Thoracic aorta (tissue), 2 donors: ENCODE measurements around the gene SLC35F3. TPM values are rescaled to one million over a fixed set of nuclear protein-coding genes. Genes with fewer than 3 reads are reported as not detected.

Experiments
- ATAC-seq: fragments of 150-250 bp; one replicate; pipeline ENCODE4 v1.8.0; 2017; ENCODE audit warnings: low read depth; ENCODE audit not compliant: insufficient number of reproducible peaks, low FRiP score
- DNase-seq: peaks from one replicate; pipeline ENCODE4 v3.0.0-alpha.2; 2020; ENCODE audit warnings: low spot score
- H3K27ac ChIP-seq, 2 donors: fragments of 200-600 bp; sonication (generic); 1 replicate in 1 of 2; 2 replicates in 1 of 2; pipeline ENCODE4 v1.5.1; 2016; ENCODE audit warnings: mild to moderate bottlenecking in 2 of 2, moderate library complexity in 2 of 2
- H3K27me3 ChIP-seq: fragments of 200-600 bp; sonication (generic); replicated peaks from 2 replicates; pipeline ENCODE4 v1.6.0; 2016; ENCODE audit warnings: mild to moderate bottlenecking; ENCODE audit not compliant: insufficient read depth
- H3K36me3 ChIP-seq: fragments of 200-600 bp; sonication (generic); one replicate; pipeline ENCODE4 v1.5.1; 2016
- H3K4me1 ChIP-seq, 2 donors: fragments of 200-600 bp; sonication (generic); 1 replicate in 1 of 2; 2 replicates in 1 of 2; pipeline versions ENCODE4 v1.5.1 to v1.6.0; 2016; ENCODE audit warnings: low read depth in 2 of 2, mild to moderate bottlenecking in 1 of 2; ENCODE audit not compliant: control insufficient read depth in 1 of 2
- H3K4me3 ChIP-seq: fragments of 200-600 bp; sonication (generic); 2 replicates; pipeline ENCODE4 v1.5.1; 2016; ENCODE audit warnings: mild to moderate bottlenecking
- H3K9me3 ChIP-seq: fragments of 200-600 bp; sonication (generic); 2 replicates; pipeline ENCODE4 v1.5.1; 2016
- total RNA-seq, 2 donors: library from RNA; depleted of rRNA; stranded (reverse); fragments of >200 nt; gene quantifications; one replicate each; pipeline versions ENCODE4 v1.1.0 to v1.2.3, GENCODE V29; 2016
- TF ChIP-seq, protein P1 (sequence below): fragments of 200-600 bp; sonication (generic); IDR thresholded peaks from one replicate; pipeline ENCODE4 v1.5.1; 2019; ENCODE audit warnings: antibody characterized with exemption

The SLC35F3 gene
- total RNA-seq, 2 donors from 2014 or later, result not detected

DNA sequence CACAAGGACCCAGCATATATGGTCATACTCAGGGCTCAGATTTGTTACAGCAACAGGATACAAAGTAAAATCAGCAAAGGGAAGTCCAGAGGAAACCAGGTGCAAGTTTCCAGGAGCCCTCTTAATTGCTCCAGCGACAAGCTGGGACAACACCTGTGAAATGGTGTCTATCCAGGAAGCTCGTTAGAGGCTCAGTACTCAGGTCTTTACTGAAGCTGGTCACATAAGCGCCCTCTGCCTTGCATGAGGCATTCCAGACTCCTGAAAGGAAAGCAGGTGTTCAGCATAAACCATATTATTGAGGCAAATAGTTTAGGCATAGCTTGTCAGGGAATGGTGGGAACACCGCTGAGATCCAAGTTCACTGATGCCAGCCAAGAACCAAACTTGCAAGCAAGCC lies 231.0 kb downstream of the SLC35F3 start:
- Histone ChIP-seq H3K27me3 (no peaks in the 10 kb centered on the region), H3K36me3 (no peaks in the 10 kb centered on the region), H3K9me3 (no peaks in the 10 kb centered on the region), H3K4me1 (no peaks in the 10 kb centered on the region), H3K4me3 (no peak overlapping the region), H3K27ac (no peak overlapping the region)
- DNase-seq (no peak), ATAC-seq (no peak)
- TF ChIP-seq, protein P1, sequence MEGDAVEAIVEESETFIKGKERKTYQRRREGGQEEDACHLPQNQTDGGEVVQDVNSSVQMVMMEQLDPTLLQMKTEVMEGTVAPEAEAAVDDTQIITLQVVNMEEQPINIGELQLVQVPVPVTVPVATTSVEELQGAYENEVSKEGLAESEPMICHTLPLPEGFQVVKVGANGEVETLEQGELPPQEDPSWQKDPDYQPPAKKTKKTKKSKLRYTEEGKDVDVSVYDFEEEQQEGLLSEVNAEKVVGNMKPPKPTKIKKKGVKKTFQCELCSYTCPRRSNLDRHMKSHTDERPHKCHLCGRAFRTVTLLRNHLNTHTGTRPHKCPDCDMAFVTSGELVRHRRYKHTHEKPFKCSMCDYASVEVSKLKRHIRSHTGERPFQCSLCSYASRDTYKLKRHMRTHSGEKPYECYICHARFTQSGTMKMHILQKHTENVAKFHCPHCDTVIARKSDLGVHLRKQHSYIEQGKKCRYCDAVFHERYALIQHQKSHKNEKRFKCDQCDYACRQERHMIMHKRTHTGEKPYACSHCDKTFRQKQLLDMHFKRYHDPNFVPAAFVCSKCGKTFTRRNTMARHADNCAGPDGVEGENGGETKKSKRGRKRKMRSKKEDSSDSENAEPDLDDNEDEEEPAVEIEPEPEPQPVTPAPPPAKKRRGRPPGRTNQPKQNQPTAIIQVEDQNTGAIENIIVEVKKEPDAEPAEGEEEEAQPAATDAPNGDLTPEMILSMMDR, result no peak

DNA sequence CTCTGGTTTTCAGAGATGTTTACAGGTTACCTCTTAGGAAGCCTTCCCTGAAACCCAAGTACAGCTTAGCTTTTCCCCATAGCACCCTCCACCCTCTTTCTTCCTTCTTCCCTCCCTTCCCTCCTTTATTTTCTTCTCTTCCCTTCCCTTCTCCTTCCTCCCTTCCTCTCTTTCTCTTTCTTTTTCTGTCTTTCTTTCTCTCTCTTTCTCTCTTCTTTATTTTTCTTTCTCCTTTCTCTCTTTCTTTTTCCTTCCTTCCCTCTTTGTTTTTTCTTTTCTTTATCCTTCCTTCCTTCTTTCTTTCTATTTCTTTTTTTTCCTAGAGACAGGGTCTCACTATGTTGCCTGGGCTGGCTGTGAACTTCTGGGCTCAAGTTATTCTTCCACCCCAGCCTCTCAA lies 231.6 kb downstream of the SLC35F3 start:
- DNase-seq (no peak), ATAC-seq (no peak)
- Histone ChIP-seq H3K36me3 (no peaks in the 10 kb centered on the region), H3K27me3 (no peaks in the 10 kb centered on the region), H3K9me3 (no peaks in the 10 kb centered on the region), H3K27ac (no peak overlapping the region), H3K4me3 (no peak overlapping the region), H3K4me1 (no peaks in the 10 kb centered on the region)
- TF ChIP-seq, protein P1, result no peak

DNA sequence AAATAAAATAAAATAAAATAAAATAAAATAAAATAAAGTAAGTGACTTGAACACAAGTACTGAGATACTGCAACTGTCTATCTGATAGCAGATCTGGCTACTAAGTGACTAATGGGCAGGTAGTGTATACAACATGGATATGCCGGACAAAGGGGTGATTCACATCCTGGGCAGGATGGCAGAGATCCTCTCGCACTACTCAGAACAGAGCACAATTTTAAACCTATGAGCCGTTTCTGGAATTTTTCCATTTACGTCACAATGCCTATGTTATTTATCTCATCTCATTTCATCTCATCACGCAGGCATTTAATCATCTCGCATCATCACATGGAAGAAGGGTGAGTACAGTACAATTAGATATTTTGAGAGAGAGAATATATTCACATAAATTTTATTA lies 235.5 kb downstream of the SLC35F3 start:
- Histone ChIP-seq H3K27ac (no peak overlapping the region), H3K9me3 (no peaks in the 10 kb centered on the region), H3K4me1 (no peaks in the 10 kb centered on the region), H3K36me3 (no peaks in the 10 kb centered on the region), H3K4me3 (no peak overlapping the region), H3K27me3 (no peaks in the 10 kb centered on the region)
- ATAC-seq (no peak), DNase-seq (no peak)
- TF ChIP-seq, protein P1, result no peak

DNA sequence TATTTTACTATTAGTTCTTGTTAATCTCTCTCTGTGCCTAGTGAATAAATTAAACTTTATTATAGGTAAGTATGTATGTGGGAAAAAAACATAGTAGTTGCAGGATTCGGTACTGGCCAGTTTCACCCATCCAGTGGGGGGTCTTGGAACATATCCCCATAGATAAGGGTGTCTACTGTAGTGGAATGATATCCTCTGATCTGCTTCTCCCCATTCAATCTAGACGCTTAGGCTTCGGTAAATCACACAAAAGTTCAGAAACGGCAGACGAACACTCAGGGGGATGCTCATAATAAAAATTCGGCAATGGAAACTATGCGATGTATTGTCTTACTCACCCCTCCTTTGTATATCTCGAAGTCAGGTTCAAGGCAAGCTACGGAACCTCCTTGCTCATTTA lies 235.9 kb downstream of the SLC35F3 start:
- H3K27ac ChIP-seq, result no peak overlapping the region
- H3K27me3 ChIP-seq, result no peaks in the 10 kb centered on the region
- TF ChIP-seq, protein P1, result no peak
- DNase-seq (no peak), ATAC-seq (no peak)
- no peaks in the 10 kb centered on the region for H3K4me1 ChIP-seq
- no peak overlapping the region for H3K4me3 ChIP-seq
- no peaks in the 10 kb centered on the region for H3K36me3 ChIP-seq
- no peaks in the 10 kb centered on the region for H3K9me3 ChIP-seq

DNA sequence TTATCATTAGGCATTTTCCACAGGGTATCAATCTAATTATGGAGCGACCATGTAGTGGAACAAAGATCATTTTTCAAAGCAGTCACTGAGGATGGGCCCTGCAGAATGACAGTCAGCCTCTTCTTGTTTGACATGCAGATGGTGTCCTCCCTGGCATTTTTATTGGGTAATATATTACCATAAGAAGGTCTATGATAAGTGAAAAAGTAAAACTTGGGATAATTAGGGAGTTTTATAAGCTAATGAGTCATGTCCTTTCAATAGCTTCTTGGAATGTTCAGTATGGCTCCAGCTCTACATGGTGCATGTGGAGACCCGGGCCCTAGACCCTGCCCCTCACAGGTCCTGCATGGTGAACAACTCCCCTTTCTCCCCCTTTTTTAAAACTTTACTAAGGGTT lies 236.5 kb downstream of the SLC35F3 start:
- no peaks in the 10 kb centered on the region for H3K27me3 ChIP-seq
- H3K36me3 ChIP-seq, result no peaks in the 10 kb centered on the region
- no peak for DNase-seq
- ATAC-seq, result no peak
- TF ChIP-seq, protein P1, result no peak
- H3K27ac ChIP-seq, result no peak overlapping the region
- H3K4me1 ChIP-seq, result no peaks in the 10 kb centered on the region
- H3K9me3 ChIP-seq, result no peaks in the 10 kb centered on the region
- no peak overlapping the region for H3K4me3 ChIP-seq
